Mammary microvascular endothelial cell (primary cell): ENCODE results near the gene XPO1. TPM values are rescaled to one million over a fixed set of nuclear protein-coding genes. Genes with fewer than 3 reads are reported as not detected.

Source experiments
- total RNA-seq: library from RNA; depleted of rRNA; stranded (reverse); fragments of >200 nt; gene quantifications from 2 replicates; pipeline ENCODE4 v1.2.3, GENCODE V29; 2015

The XPO1 gene
- 104 and 136 TPM in 2 replicates for total RNA-seq

DNA sequence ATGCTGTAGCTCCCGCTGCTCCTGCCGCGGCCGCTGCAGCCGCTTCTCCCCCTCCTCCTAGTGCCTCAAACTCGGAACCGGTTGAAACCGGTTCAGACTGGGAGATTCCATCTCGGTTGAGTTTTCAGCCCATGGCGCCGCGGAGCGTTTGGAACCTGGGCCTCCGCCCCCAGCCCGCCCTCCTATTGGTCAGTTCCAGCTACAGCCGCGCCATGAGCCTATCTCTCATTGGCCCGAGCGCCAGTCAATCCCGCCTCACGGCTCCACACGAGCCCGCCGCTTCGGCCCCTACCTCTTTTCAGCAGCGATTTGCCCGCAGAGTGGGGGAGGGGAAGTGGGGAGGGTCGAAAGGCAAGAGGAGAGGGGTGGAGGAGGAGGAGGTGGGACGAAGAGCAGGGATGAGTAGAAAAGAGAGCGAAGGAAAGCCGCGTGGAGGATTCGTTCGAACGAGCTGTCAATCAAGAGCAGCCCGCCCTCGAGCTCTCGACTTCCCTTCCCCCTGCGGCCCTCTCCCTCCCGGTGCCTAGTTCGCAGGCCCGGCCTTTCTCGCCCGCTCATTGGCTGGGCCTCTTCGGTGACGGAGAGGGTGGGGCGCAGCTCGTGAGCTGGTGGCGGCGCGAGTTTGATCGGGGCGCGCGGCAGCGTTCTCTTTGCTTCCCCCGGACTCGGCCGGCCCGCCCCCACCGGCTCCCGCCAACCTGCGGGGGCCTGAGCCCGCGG is at the start of gene XPO1:
TSS of gene XPO1 (minus strand) at position 157 of the 720 bp plus-strand sequence. CDS start 4,459 bp downstream, outside the sequence.

DNA sequence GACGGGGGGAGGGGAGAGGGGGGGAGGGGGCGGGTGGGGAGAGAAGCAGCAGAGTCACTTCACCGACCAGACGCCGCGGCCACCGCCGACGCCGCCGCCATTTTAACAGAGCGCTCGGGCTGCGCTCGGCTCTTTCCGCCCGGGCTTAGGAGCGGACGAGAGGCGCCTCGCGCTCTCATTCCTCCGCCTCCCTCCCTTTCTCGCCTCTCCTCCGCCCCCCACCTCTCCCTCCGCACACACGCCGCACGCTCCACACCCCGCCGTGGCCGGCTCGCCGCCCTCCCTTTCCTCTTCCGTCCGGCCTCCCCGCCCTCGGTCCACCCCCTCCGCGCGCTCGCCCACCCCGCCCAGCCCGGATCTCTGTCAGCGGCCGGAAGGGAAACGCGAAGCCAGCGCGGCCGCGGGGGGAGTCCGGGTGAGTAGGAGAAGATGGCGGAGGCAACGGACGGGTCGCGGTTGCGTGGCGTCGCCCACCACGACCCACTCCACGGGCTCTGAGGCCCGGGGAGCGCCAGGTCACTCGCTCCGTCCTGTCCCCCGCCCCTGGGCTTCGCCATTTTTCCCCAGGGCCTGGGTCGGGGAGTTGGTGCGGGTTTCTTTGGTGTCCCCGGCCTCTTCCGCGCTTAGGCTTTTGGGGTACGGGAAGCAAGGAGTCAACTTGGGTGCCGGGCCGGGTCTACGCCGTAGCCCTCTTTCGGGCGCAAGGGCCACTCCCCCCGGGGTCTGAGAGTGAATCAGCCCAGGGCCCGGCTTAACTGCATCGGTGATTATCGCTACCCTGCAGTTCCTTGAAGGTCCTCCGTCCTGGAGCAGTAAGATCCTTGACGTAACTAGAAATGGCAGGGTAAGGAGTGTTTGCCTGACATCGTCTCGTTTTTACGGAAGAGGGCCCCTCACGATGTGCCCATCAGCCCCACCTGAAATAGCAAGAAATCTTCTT is 66.9 kb downstream of the XPO1 start, which contains the start of gene USP34:
TSS of gene USP34 (minus strand) at position 123 of the 940 bp plus-strand sequence. CDS start 395 bp downstream, outside the sequence.

Other genes with a start within 250 kb of the XPO1 start
- gene USP34, start 67.3 kb downstream of the XPO1 start, total RNA-seq, result 48.1 and 48.9 TPM in 2 replicates